Spleen (tissue), 11 donors: ENCODE data around the gene FAM120B. TPM values are rescaled to one million over a fixed set of nuclear protein-coding genes. Genes with fewer than 3 reads are reported as not detected.
A peak's percentile ranks its signal among the peaks of the same experiment; 100 is the strongest.

ENCODE experiments used
- DNase-seq: peaks from one replicate; pipeline ENCODE4 v3.0.0-alpha.2; 2020
- H3K27ac ChIP-seq, 8 donors: fragments of 200-600 bp; sonication (generic) in 7 of 8; 1 replicate in 4 of 8; 2 replicates in 4 of 8; pipeline versions ENCODE4 v1.5.0 to v1.8.0; 2016 to 2021; ENCODE audit warnings: inconsistent platforms in 4 of 8, mild to moderate bottlenecking in 4 of 8, moderate library complexity in 1 of 8
- H3K27me3 ChIP-seq, 7 donors: fragments of 200-600 bp; sonication (generic) in 6 of 7; replicated peaks in 1 of 7; 1 replicate in 4 of 7; 2 replicates in 3 of 7; pipeline versions ENCODE4 v1.5.0 to v1.8.0; 2016 to 2021; ENCODE audit warnings: inconsistent platforms in 3 of 7, mild to moderate bottlenecking in 1 of 7
- H3K36me3 ChIP-seq, 6 donors: fragments of 200-600 bp; sonication (generic) in 5 of 6; 1 replicate in 4 of 6; 2 replicates in 2 of 6; pipeline versions ENCODE4 v1.5.0 to v1.8.0; 2016 to 2021; ENCODE audit warnings: inconsistent platforms in 2 of 6
- H3K4me1 ChIP-seq, 6 donors: fragments of 200-600 bp; sonication (generic) in 5 of 6; 1 replicate in 3 of 6; 2 replicates in 3 of 6; pipeline versions ENCODE4 v1.5.0 to v1.8.0; 2016 to 2021; ENCODE audit warnings: inconsistent platforms in 3 of 6
- H3K4me3 ChIP-seq, 8 donors: fragments of 200-600 bp; sonication (generic) in 7 of 8; 1 replicate in 4 of 8; 2 replicates in 4 of 8; pipeline versions ENCODE4 v1.5.0 to v1.8.0; 2016 to 2021; ENCODE audit warnings: inconsistent platforms in 4 of 8, mild to moderate bottlenecking in 4 of 8, moderate library complexity in 2 of 8
- H3K9me3 ChIP-seq, 8 donors: fragments of 200-600 bp; sonication (generic) in 7 of 8; 1 replicate in 4 of 8; 2 replicates in 4 of 8; pipeline versions ENCODE4 v1.5.0 to v1.8.0; 2016 to 2021; ENCODE audit warnings: inconsistent platforms in 4 of 8
- CTCF ChIP-seq, 11 experiments: fragments of 200-600 bp in 7 of 11; fragments of 450-650 bp in 4 of 11; sonication (generic) in 4 of 11; IDR thresholded peaks in 8 of 11; conservative IDR thresholded peaks in 3 of 11; 1 replicate in 7 of 11; 2 replicates in 4 of 11; pipeline versions ENCODE4 v1.4.0 to v1.8.0; 2016 to 2021; ENCODE audit warnings: antibody characterized with exemption in 11 of 11, inconsistent platforms in 4 of 11, mild to moderate bottlenecking in 1 of 11
- POLR2A ChIP-seq, 3 donors: fragments of 450-650 bp; IDR thresholded peaks; one replicate each; pipeline ENCODE4 v1.5.1; 2017; ENCODE audit warnings: antibody characterized with exemption in 3 of 3, mild to moderate bottlenecking in 1 of 3
- POLR2AphosphoS5 ChIP-seq, 3 donors: sonication (generic); formaldehyde crosslinking; IDR thresholded peaks; one replicate each; pipeline ENCODE4 v1.5.1; 2017; ENCODE audit warnings: antibody characterized with exemption in 3 of 3
- WGBS, 5 donors: extraction: QIAGEN DNeasy Blood & Tissue Kit in 3 of 5; methylation state at CpG; one replicate each; pipeline versions ENCODE4 v1.1.5 to v1.1.7; 2013 to 2018; 5-methylcytosine and 5-hydroxymethylcytosine counted together
- intact Hi-C: fragments of 100-400 bp; cut with DNase I; formaldehyde crosslinking; loops from one replicate; pipeline ENCODE4 v1.15.0; 2023; ENCODE audit warnings: low total_unique reads
- polyA plus RNA-seq, 3 donors: library from polyadenylated mRNA; stranded (reverse); fragments of 200-250 nt; gene quantifications; one replicate each; pipeline ENCODE4 v1.2.1, GENCODE V29; 2013
- total RNA-seq, 7 donors: library from RNA; depleted of rRNA in 3 of 7; stranded (reverse); fragments of >200 nt in 3 of 7; fragmentation: NEBNext Ultra II Directional in 4 of 7; extraction: Animal tissue kit (Norgen Biotek cat#: 25700) in 4 of 7; gene quantifications; one replicate each; pipeline versions ENCODE4 v1.1.0 to v1.2.1, GENCODE V29; 2016 to 2021
- donor health status: healthy with polysubstance abuse.
- donor health status: DM: no; HTN: no; CAD: no; lungs with moderate emphysema.
- donor health status: DM: no; HTN: no; CAD: no.
- donor health status: Bipolar disorder and iron deficiency.
- donor health status: healthy.
- donor health status: DM: no; HTN: no; CAD: no.
- donor health status: DM: yes; HTN: yes; CAD: no.

FAM120B gene
- total and polyA plus RNA-seq, 10 donors = 7.6 to 41.2 (median 26.8) TPM

DNA sequence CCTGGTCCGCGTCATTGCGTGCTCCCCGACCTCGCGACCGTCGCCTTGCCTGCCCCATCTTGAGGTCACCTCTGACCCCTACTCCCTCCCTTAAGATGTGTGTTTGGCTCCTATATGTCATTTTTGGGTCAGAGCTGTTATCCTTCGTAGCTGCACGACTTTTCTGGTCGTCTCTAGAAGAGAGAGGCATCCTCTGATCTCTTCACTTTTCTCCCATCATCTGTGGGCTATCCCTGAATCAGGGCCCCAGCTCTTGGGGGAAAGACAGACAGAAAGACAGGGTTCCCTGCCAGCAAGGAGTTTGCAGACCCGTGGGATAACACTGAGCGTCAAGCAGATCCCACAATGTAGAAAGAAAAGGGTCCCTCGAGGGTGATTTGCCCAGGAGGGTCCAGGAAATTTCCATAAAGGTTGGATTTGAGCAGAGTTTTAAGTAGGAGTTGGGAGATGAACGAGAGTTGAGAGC is 555 bp downstream of the FAM120B start:
- DNase-seq = no peak
- Histone ChIP-seq H3K9me3 (no peaks in the 10 kb centered on the region), H3K4me1 (peaks cover 21 to 63% (median 47%) of the 10 kb centered on the region in 6 donors), H3K27me3 (peaks cover 0 to 4% (median 0%) of the 10 kb centered on the region in 7 donors), H3K4me3 (peak overlapping the region; percentile 65 to 91 (median 86)), H3K36me3 (peaks cover 0 to 13% (median 0%) of the 10 kb centered on the region in 6 donors), H3K27ac (peak overlapping the region; percentile 72 to 95 (median 92))
- intact Hi-C loops = no loop called here
- TF ChIP-seq POLR2A (IDR thresholded peaks at IDR 0.05) = no peak
- TF ChIP-seq CTCF (IDR thresholded peaks at IDR 0.05 in 8 of 11, conservative IDR thresholded peaks at IDR 0.05 in 3 of 11) = no peak
- no peak for TF ChIP-seq POLR2AphosphoS5 (IDR thresholded peaks at IDR 0.05)
- 6 to 13% (median 7%) methylated on average over 15 of the region's 15 CpGs for WGBS, 5 donors

- Histone ChIP-seq H3K27me3 (no peaks in the 10 kb centered on the region), H3K4me3 (peak overlapping the region in 1 of 8 donors; percentile 9), H3K36me3 (peaks cover 0 to 13% (median 0%) of the 10 kb centered on the region in 6 donors), H3K27ac (no peak overlapping the region), H3K9me3 (no peaks in the 10 kb centered on the region), H3K4me1 (peaks cover 21 to 79% (median 52%) of the 10 kb centered on the region in 6 donors)
- WGBS, 5 donors = 93 to 100% (median 98%) methylated on average over 1 of the region's 1 CpG
- no peak for TF ChIP-seq POLR2AphosphoS5 (IDR thresholded peaks at IDR 0.05)
- TF ChIP-seq CTCF (IDR thresholded peaks at IDR 0.05 in 8 of 11, conservative IDR thresholded peaks at IDR 0.05 in 3 of 11) = no peak
- TF ChIP-seq POLR2A (IDR thresholded peaks at IDR 0.05) = no peak
- intact Hi-C loops = no loop called here
- DNase-seq = no peak
Measured at GRCh38 chr6:170308761-170309160, 2.2 kb downstream of the FAM120B start.

- WGBS, 5 donors = 80 to 95% (median 90%) methylated on average over 5 of the region's 5 CpGs
- intact Hi-C loops = no loop called here
- TF ChIP-seq POLR2AphosphoS5 (IDR thresholded peaks at IDR 0.05) (no peak), POLR2A (IDR thresholded peaks at IDR 0.05) (no peak), CTCF (IDR thresholded peaks at IDR 0.05 in 8 of 11, conservative IDR thresholded peaks at IDR 0.05 in 3 of 11) (no peak)
- Histone ChIP-seq H3K4me3 (no peak overlapping the region), H3K4me1 (peaks cover 15 to 78% (median 45%) of the 10 kb centered on the region in 6 donors), H3K27me3 (no peaks in the 10 kb centered on the region), H3K9me3 (no peaks in the 10 kb centered on the region), H3K36me3 (peaks cover 0 to 25% (median 0%) of the 10 kb centered on the region in 6 donors), H3K27ac (no peak overlapping the region)
- no peak for DNase-seq
Measured at GRCh38 chr6:170311696-170312095, 5.1 kb downstream of the FAM120B start.

GRCh38 chr6:170312876-170313275 is 6.3 kb downstream of the FAM120B start:
- H3K9me3 ChIP-seq = no peaks in the 10 kb centered on the region
- DNase-seq = no peak
- no peak overlapping the region for H3K27ac ChIP-seq
- peaks cover 7 to 67% (median 36%) of the 10 kb centered on the region in 6 donors for H3K4me1 ChIP-seq
- H3K4me3 ChIP-seq = no peak overlapping the region
- H3K27me3 ChIP-seq = no peaks in the 10 kb centered on the region
- peaks cover 0 to 34% (median 6%) of the 10 kb centered on the region in 6 donors for H3K36me3 ChIP-seq
- TF ChIP-seq POLR2AphosphoS5 (IDR thresholded peaks at IDR 0.05) (no peak), POLR2A (IDR thresholded peaks at IDR 0.05) (no peak), CTCF (IDR thresholded peaks at IDR 0.05 in 8 of 11, conservative IDR thresholded peaks at IDR 0.05 in 3 of 11) (no peak)
- intact Hi-C loops = no loop called here
- 88 to 96% (median 93%) methylated on average over 2 of the region's 2 CpGs for WGBS, 5 donors
